SU-DHL-6 (cell line): Measurements from ENCODE around the gene RASGRP3.

Experiments used
- H2AFZ ChIP-seq: fragments of 200-600 bp; sonication (generic); 2 replicates; pipeline ENCODE4 v1.6.1; 2014; ENCODE audit warnings: low read depth, mild to moderate bottlenecking, moderate library complexity, mixed read lengths, antibody characterized with exemption, low read length; ENCODE audit not compliant: severe bottlenecking
- H3F3A ChIP-seq: fragments of 200-600 bp; shearing (Covaris generic); 2 replicates; pipeline ENCODE4 v1.6.0; 2016; ENCODE audit warnings: antibody characterized with exemption, mild to moderate bottlenecking; ENCODE audit not compliant: insufficient read depth
- H3K27ac ChIP-seq: fragments of 200-600 bp; sonication (generic); 2 replicates; pipeline ENCODE4 v1.5.1; 2016; ENCODE audit warnings: low read depth, mild to moderate bottlenecking, low read length, moderate library complexity, mixed read lengths
- H3K27me3 ChIP-seq: fragments of 200-600 bp; sonication (generic), shearing (Covaris generic); 2 replicates; pipeline ENCODE4 v1.6.0; 2014; ENCODE audit warnings: mild to moderate bottlenecking, low read length
- H3K36me3 ChIP-seq: fragments of 200-600 bp; sonication (generic); 2 replicates; pipeline ENCODE4 v1.6.1; 2014; ENCODE audit warnings: mild to moderate bottlenecking, low read length, mixed read lengths
- H3K4me2 ChIP-seq: fragments of 300-600, 200-600 bp; shearing (Covaris generic), sonication (generic); 2 replicates; pipeline ENCODE4 v1.6.0; 2014; ENCODE audit warnings: low read length, low read depth, mild to moderate bottlenecking; ENCODE audit not compliant: poor library complexity, severe bottlenecking
- H3K4me3 ChIP-seq: fragments of 200-600 bp; sonication (generic); 2 replicates; pipeline ENCODE4 v1.5.1; 2014; ENCODE audit warnings: antibody characterized with exemption, low read length, mild to moderate bottlenecking, mixed read lengths; ENCODE audit not compliant: insufficient read depth, poor library complexity, severe bottlenecking
- H3K79me2 ChIP-seq: fragments of 200-600 bp; sonication (generic); 2 replicates; pipeline ENCODE4 v1.6.1; 2014; ENCODE audit warnings: mild to moderate bottlenecking, low read length, moderate library complexity; ENCODE audit not compliant: insufficient read depth
- H3K9ac ChIP-seq: fragments of 200-600 bp; sonication (generic); 2 replicates; pipeline ENCODE4 v1.7.0; 2014; ENCODE audit warnings: mild to moderate bottlenecking, low read length
- H3K9me2 ChIP-seq: fragments of 200-600 bp; sonication (generic); replicated peaks from 2 replicates; pipeline ENCODE4 v1.6.1; 2014; ENCODE audit warnings: low read length; ENCODE audit not compliant: insufficient read depth
- H3K9me3 ChIP-seq: fragments of 200-600 bp; sonication (generic); 2 replicates; pipeline ENCODE4 v1.6.1; 2014; ENCODE audit warnings: low read length, mixed read lengths; ENCODE audit not compliant: insufficient read depth
- H4K20me1 ChIP-seq: fragments of 200-600 bp; sonication (generic); 2 replicates; pipeline ENCODE4 v1.6.1; 2014; ENCODE audit warnings: low read depth, mild to moderate bottlenecking, antibody characterized with exemption, low read length, moderate library complexity, mixed read lengths
- EZH2phosphoT487 ChIP-seq: fragments of 200-600 bp; sonication (generic), shearing (Covaris generic); conservative IDR thresholded peaks from 2 replicates; pipeline ENCODE4 v1.6.1; 2018; ENCODE audit warnings: mild to moderate bottlenecking, antibody characterized with exemption, low read length, moderate library complexity, mixed read lengths
- TF ChIP-seq, protein P1 (sequence below): fragments of 200-600 bp; sonication (generic); IDR thresholded peaks from one replicate; pipeline ENCODE4 v1.5.1; 2017; ENCODE audit warnings: antibody characterized with exemption, mild to moderate bottlenecking, low read length, moderate library complexity; ENCODE audit not compliant: insufficient read depth, poor library complexity, severe bottlenecking

Gene RASGRP3

DNA sequence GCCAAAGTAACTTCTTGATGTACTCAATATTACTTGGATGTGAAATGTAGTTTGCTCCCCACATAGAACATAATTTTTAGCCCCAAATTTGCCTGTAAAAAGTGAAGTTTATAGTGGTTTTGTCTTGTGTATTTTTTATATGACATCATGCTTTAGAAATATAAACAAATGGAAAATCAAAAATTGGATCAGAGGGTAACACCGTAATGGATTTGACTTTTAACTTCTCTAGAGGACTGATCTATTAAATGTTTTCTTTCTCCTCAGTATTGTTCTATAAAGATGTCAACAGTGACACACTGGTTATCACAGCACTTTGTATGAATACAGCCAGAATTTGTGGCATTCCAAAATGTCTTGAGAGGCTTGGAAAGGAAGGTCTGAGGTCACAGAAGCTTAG is 45.6 kb upstream of the RASGRP3 start:
- Histone ChIP-seq H3K36me3 (no peaks in the 10 kb centered on the region), H3K79me2 (no peaks in the 10 kb centered on the region), H3K27me3 (no peaks in the 10 kb centered on the region), H3K4me2 (no peak overlapping the region), H3K27ac (no peak overlapping the region), H2AFZ (no peak overlapping the region), H3F3A (no peaks in the 10 kb centered on the region), H4K20me1 (no peaks in the 10 kb centered on the region), H3K9me2 (no peaks in the 10 kb centered on the region), H3K4me3 (no peak overlapping the region), H3K9me3 (no peaks in the 10 kb centered on the region), H3K9ac (no peak overlapping the region)
- no peak for TF ChIP-seq EZH2phosphoT487
- TF ChIP-seq, protein P1, sequence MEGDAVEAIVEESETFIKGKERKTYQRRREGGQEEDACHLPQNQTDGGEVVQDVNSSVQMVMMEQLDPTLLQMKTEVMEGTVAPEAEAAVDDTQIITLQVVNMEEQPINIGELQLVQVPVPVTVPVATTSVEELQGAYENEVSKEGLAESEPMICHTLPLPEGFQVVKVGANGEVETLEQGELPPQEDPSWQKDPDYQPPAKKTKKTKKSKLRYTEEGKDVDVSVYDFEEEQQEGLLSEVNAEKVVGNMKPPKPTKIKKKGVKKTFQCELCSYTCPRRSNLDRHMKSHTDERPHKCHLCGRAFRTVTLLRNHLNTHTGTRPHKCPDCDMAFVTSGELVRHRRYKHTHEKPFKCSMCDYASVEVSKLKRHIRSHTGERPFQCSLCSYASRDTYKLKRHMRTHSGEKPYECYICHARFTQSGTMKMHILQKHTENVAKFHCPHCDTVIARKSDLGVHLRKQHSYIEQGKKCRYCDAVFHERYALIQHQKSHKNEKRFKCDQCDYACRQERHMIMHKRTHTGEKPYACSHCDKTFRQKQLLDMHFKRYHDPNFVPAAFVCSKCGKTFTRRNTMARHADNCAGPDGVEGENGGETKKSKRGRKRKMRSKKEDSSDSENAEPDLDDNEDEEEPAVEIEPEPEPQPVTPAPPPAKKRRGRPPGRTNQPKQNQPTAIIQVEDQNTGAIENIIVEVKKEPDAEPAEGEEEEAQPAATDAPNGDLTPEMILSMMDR = no peak

DNA sequence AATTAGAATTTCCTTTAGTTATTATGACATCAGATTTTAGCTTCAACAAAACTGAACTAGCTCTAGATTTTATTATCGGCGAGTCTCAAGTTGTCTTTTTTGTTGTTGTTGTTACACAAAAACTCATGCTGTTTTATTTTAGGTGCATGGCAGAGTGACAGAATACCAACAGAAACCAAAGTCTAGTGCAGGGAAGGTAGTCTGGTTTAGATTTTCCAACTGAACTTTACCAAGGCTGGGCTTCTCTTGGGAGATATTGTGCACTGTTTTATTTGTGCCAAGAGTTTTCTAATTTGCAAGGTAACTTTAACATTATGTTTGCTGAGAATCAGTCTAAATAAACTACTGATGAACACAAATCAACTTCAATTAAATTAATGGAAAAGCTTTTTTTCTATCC is 43.6 kb upstream of the RASGRP3 start:
- H3K9me2 ChIP-seq = no peaks in the 10 kb centered on the region
- H3K9ac ChIP-seq = no peak overlapping the region
- no peaks in the 10 kb centered on the region for H3K79me2 ChIP-seq
- no peaks in the 10 kb centered on the region for H4K20me1 ChIP-seq
- H3K4me3 ChIP-seq = no peak overlapping the region
- no peaks in the 10 kb centered on the region for H3K9me3 ChIP-seq
- no peak overlapping the region for H3K27ac ChIP-seq
- H3K4me2 ChIP-seq = no peak overlapping the region
- H3K27me3 ChIP-seq = no peaks in the 10 kb centered on the region
- H2AFZ ChIP-seq = no peak overlapping the region
- no peaks in the 10 kb centered on the region for H3F3A ChIP-seq
- TF ChIP-seq EZH2phosphoT487 = no peak
- TF ChIP-seq, protein P1 = no peak
- no peaks in the 10 kb centered on the region for H3K36me3 ChIP-seq

DNA sequence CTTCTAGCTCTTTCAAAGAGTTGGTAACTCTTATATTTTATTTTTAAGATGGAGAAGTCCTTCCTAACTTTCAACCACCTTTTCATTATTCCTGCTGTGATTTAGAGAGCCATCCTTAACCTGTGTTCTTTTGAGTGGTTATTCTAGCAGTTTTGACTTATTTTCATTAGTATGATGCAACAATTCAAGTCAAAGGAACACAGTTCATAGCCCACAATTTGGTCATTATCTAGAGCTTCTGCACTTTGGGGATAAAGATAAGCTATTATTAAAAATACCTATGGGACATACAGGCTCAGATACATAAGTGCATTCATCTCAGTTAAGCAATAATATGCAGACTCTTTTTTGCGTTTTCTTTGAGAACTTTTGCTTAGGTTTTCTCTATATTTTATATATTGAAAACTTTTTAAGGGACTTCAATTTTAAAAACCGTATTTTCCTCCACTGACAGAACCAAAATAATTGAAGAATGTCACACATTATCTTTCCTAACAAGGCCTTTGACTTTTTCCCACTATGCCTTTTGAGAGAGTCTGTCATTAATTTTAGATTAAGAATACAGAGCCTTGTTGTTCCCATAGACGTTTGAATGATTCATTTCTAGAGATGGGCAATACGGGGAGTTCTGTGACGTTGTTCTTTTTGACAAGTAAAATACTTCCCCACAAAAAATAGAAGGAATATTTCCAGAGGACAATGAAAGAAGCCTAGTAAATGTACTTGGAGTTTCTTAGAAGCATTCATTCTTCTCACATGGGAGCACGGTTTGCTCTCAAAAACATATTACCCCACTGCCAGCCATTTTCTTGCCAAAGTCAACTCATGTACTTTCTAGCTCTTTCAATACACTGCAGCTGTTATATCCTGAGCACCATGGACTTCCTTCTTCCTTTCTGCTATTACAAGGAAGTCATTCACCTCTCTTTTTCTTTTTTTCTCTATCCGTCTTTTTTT is 42.9 kb upstream of the RASGRP3 start:
- no peak overlapping the region for H3K27ac ChIP-seq
- no peaks in the 10 kb centered on the region for H3K27me3 ChIP-seq
- H3K9me3 ChIP-seq = no peaks in the 10 kb centered on the region
- H3K36me3 ChIP-seq = no peaks in the 10 kb centered on the region
- H3K9ac ChIP-seq = no peak overlapping the region
- H3K4me2 ChIP-seq = no peak overlapping the region
- no peaks in the 10 kb centered on the region for H3F3A ChIP-seq
- H3K79me2 ChIP-seq = no peaks in the 10 kb centered on the region
- no peaks in the 10 kb centered on the region for H4K20me1 ChIP-seq
- no peak for TF ChIP-seq EZH2phosphoT487
- TF ChIP-seq, protein P1 = no peak
- no peak overlapping the region for H2AFZ ChIP-seq
- no peaks in the 10 kb centered on the region for H3K9me2 ChIP-seq
- H3K4me3 ChIP-seq = no peak overlapping the region
